HG02943 (cell line): ENCODE results near the gene PRR20C.
"Not testable (repeated sequence)": the region's sequence is repeated elsewhere in the genome, so short reads cannot be mapped to it uniquely, and the experiment has no call there.

Experiments
- ATAC-seq: cut with Tn5 transposase; IDR thresholded peaks from one replicate; pipeline ENCODE4 v1.9.1; 2021; ENCODE audit warnings: mild to moderate bottlenecking, low read depth, moderate library complexity; ENCODE audit not compliant: unreplicated experiment

PRR20C gene

DNA sequence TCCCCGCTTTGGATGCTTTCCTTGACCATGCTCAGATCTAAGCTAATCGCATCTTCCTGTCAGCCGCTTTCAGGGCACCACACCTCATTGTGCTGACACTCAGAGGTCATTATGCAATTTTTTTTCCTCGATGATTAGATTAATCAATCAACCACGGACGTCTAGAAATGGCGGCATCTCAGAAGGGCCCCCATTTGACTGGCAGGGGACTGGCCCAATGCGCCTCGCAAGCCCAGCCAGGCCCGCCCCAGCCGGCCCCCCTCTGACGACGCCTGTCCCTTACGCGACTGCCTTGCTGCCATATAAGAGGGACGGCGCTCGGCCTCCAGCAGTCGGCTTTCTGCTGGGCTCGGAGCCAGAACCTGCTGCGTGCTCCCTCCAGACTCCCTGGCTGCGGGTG lies at the start of gene PRR20C:
PRR20C (plus strand) TSS at position 301 of the 400 bp plus-strand sequence. CDS start 387 bp downstream, outside the sequence.
- not testable (repeated sequence) for ATAC-seq

DNA sequence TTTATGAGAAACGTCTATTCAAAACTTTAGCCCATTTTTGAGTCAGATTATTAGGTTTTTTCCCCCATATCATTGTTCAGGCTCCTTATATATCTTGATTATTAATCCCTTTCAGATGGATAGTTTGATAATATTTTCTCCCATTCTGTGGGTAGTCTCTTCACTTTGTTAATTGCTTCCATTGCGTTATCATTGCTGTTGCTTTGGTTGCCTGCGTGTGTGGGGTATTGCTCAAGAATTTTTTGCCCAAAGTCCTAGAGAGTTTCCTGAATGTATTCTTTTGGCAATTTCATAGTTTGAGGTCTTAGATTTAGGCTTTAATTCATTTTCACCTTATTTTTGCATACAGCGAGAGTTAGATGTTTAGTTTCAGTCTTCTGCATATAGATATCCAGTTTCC lies 38.9 kb upstream of the PRR20C start:
- ATAC-seq, result no peak

DNA sequence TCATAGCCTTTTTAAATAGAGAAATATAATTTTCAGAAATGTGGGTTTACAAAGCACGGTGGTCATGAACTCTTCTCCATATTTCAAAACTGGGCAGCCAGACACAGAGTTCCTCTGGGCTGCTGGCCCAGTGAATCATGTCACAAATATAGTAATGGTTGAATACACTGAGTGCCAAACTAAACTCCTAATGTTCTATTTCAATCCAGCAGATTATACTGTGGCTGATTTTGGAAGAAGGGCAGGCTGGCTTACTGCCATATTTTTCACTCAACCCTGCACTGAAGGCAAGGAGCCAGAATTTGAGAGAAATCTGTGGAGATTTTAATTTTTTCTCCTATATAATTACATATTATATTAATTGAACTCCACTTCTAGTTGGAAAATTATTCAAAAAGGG lies 30.2 kb upstream of the PRR20C start:
- no peak for ATAC-seq

DNA sequence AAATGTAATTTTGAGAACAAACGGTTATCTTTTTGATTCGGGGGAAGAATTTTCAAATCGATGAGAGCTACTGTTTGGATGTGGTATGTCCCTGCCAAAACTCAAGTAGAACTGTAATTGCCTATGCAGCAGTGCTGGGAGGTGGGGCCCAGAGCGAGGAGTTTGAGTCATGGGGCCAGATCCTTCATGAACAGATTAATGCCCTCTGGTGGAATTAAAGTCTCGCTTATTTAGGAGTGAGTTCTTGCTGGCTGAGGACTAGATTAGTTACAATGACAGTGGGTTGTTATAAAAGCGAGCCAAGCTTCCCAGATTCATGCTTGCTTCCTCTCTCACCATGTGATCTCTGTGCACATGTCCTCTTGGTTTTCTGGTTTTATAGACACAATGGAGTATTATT lies 25.0 kb upstream of the PRR20C start:
- no peak for ATAC-seq

DNA sequence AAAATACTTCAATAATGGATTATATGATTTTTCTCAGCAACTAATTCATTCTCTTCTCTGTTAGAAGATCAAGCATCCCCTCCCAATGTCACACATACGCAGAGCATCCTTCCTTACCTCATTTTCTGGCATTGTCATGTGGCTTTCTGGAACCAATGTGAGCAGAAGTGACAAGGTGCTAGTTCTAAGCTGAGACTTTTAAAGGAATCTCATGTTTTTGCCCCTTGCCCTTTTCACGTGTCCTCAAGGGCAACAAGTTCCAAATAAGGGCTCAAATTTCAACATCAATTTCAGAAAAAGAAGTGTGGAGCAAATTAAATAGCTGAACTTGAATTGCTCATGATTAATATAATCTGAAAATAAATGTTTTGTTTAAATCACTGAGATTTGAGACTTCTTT lies 17.8 kb upstream of the PRR20C start:
- no peak for ATAC-seq

DNA sequence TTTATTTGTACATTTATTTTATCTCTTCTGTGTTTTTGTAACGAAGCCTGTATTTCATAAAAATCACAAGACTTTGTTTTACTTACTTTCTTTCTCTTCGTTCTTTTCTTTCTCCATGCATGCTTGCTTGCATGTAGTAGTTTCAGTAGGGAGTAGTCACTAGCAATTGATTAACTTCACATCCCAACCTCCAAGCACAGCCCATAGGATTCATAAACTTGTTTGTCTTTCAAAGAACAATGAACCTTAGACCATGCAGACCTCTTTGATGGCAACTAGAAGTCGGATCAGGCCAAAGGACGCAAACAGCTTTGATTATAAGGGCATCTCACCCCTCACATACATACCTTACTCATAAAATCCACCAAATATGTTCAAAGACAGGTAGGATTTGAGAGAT lies 16.3 kb upstream of the PRR20C start:
- no peak for ATAC-seq

DNA sequence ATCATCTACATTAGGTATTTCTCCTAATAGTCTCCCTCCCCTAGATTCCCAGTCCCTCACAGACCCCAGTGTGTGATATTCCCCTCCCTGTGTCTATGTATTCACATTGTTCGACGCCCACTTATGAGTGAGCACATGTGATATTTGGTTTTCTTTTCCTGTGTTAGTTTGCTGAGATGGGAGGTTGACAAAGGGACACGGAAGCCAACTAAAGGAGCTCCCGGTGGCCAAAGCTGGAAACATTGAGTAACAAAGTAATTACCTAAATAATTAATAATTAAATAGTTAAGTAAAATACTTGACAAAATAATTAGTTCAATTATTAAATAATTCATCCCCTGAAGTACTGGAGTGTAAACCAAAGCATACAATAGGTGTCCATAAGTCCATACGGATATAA lies 14.9 kb upstream of the PRR20C start:
- ATAC-seq, result no peak

DNA sequence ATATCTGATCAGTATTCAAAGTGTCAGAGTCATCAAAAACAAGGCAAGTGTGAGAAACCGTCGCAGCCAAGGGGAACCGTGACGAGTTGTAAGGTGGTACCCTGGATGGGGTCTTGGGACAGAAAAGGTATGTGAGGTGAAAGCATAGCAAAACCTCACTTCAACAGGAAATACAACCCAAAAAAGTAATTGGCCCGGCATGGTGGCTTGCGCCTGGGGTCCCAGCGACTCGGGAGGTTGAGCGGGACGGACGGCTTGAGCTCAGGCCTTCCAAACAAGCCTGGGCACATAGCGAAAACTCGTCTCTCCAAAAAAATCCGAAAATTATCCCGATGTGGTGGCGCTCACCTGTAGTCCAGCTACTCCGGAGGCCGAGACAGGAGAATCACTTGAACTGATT lies 14.1 kb upstream of the PRR20C start:
- ATAC-seq, result not testable (repeated sequence)

DNA sequence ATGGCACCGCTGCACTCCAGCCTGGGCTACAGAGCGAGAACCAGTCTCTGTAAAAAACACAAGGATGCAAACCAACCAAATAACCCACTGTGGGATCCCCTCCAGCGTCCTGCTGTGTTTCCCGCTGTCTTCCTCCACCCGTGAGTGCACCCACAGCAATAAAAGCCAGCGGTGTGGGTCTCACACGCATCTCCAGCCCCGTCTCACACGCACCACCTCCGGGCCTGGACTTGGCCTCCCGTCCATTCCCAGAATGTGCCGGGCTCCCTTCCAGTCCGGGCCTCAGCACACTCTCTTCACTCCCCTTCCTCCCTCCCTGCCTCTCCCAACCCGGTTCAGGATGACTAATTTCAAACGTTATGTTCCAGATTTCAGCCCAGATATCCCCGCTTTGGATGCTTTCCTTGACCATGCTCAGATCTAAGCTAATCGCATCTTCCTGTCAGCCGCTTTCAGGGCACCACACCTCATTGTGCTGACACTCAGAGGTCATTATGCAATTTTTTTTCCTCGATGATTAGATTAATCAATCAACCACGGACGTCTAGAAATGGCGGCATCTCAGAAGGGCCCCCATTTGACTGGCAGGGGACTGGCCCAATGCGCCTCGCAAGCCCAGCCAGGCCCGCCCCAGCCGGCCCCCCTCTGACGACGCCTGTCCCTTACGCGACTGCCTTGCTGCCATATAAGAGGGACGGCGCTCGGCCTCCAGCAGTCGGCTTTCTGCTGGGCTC lies 13.5 kb upstream of the PRR20C start, which contains the start of gene PRR20A:
PRR20A (plus strand) TSS at position 684 of the 734 bp plus-strand sequence. CDS start 387 bp downstream, outside the sequence.
- ATAC-seq, result not testable (repeated sequence)

DNA sequence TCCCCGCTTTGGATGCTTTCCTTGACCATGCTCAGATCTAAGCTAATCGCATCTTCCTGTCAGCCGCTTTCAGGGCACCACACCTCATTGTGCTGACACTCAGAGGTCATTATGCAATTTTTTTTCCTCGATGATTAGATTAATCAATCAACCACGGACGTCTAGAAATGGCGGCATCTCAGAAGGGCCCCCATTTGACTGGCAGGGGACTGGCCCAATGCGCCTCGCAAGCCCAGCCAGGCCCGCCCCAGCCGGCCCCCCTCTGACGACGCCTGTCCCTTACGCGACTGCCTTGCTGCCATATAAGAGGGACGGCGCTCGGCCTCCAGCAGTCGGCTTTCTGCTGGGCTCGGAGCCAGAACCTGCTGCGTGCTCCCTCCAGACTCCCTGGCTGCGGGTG lies 6.7 kb upstream of the PRR20C start, which contains the start of gene PRR20B:
PRR20B (plus strand) TSS at position 301 of the 400 bp plus-strand sequence. CDS start 387 bp downstream, outside the sequence.
- ATAC-seq, result not testable (repeated sequence)

DNA sequence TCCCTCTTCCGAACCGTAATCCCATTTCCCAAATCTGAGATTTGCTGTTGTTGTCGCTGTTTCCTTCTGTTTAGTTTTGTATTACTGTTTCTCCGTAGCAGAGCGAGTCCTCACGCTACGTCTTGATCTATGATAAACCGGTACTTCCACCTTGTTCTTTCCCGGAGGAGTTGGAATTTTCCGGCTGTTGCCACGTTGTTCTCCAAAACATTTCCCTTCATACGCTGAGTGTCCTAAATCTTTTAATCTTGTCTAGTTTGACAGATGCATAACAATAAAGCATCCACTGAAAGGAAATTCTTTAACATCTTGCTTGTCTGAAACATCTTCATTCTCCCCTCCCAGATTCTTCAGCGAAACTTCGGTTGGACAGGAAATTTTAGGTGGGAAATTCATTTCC lies 5.8 kb upstream of the PRR20C start:
- ATAC-seq, result not testable (repeated sequence)

DNA sequence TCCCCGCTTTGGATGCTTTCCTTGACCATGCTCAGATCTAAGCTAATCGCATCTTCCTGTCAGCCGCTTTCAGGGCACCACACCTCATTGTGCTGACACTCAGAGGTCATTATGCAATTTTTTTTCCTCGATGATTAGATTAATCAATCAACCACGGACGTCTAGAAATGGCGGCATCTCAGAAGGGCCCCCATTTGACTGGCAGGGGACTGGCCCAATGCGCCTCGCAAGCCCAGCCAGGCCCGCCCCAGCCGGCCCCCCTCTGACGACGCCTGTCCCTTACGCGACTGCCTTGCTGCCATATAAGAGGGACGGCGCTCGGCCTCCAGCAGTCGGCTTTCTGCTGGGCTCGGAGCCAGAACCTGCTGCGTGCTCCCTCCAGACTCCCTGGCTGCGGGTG lies 6.5 kb downstream of the PRR20C start, which contains the start of gene PRR20D:
PRR20D (plus strand) TSS at position 301 of the 400 bp plus-strand sequence. CDS start 387 bp downstream, outside the sequence.
- not testable (repeated sequence) for ATAC-seq

DNA sequence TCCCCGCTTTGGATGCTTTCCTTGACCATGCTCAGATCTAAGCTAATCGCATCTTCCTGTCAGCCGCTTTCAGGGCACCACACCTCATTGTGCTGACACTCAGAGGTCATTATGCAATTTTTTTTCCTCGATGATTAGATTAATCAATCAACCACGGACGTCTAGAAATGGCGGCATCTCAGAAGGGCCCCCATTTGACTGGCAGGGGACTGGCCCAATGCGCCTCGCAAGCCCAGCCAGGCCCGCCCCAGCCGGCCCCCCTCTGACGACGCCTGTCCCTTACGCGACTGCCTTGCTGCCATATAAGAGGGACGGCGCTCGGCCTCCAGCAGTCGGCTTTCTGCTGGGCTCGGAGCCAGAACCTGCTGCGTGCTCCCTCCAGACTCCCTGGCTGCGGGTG lies 13.0 kb downstream of the PRR20C start, which contains the start of gene PRR20E:
PRR20E (plus strand) TSS at position 301 of the 400 bp plus-strand sequence. CDS start 387 bp downstream, outside the sequence.
- ATAC-seq, result not testable (repeated sequence)

DNA sequence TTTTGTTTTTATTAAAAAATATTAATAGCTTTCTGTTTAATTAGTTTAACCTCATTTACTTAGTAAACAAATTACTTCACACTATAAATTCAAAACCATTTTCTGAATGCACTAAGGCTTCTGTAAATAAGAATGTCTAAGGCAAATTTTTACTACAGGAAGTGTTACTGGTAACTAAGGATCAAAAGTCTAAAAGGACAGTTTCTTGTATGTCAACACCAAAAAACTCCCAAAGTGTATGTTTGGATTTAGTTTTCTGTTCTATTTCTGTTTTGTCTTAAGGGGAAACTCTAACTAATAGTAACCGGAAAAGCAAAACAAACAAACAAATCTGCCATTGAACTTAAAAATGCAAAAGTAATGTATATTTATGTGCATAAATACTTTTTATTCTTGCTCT lies 37.8 kb downstream of the PRR20C start:
- ATAC-seq, result no peak
